ENCODE measurements around the gene ITGB2. TPM values are rescaled to one million over a fixed set of nuclear protein-coding genes. Genes with fewer than 3 reads are reported as not detected.

The ITGB2 gene
- total RNA-seq, 1 donor from 2014 or later: 370 TPM

GRCh38 chr21:44871576-44872269, 49.0 kb downstream of the ITGB2 start:
- TF ChIP-seq, protein P1, sequence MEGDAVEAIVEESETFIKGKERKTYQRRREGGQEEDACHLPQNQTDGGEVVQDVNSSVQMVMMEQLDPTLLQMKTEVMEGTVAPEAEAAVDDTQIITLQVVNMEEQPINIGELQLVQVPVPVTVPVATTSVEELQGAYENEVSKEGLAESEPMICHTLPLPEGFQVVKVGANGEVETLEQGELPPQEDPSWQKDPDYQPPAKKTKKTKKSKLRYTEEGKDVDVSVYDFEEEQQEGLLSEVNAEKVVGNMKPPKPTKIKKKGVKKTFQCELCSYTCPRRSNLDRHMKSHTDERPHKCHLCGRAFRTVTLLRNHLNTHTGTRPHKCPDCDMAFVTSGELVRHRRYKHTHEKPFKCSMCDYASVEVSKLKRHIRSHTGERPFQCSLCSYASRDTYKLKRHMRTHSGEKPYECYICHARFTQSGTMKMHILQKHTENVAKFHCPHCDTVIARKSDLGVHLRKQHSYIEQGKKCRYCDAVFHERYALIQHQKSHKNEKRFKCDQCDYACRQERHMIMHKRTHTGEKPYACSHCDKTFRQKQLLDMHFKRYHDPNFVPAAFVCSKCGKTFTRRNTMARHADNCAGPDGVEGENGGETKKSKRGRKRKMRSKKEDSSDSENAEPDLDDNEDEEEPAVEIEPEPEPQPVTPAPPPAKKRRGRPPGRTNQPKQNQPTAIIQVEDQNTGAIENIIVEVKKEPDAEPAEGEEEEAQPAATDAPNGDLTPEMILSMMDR (IDR thresholded peaks at IDR 0.05): no peak
- Histone ChIP-seq H3K9me3 (no peaks in the 10 kb centered on the region), H3K36me3 (peaks cover 6% of the 10 kb centered on the region), H3K27me3 (no peaks in the 10 kb centered on the region), H3K4me3 (peak overlapping the region; percentile 76), H3K4me1 (peaks cover 60% of the 10 kb centered on the region), H3K27ac (peak overlapping the region; percentile 97)
- DNase-seq: peak; percentile 63
- intact Hi-C loops (cut with DNase I): no loop called here
- ATAC-seq: peak; percentile 16

DNA sequence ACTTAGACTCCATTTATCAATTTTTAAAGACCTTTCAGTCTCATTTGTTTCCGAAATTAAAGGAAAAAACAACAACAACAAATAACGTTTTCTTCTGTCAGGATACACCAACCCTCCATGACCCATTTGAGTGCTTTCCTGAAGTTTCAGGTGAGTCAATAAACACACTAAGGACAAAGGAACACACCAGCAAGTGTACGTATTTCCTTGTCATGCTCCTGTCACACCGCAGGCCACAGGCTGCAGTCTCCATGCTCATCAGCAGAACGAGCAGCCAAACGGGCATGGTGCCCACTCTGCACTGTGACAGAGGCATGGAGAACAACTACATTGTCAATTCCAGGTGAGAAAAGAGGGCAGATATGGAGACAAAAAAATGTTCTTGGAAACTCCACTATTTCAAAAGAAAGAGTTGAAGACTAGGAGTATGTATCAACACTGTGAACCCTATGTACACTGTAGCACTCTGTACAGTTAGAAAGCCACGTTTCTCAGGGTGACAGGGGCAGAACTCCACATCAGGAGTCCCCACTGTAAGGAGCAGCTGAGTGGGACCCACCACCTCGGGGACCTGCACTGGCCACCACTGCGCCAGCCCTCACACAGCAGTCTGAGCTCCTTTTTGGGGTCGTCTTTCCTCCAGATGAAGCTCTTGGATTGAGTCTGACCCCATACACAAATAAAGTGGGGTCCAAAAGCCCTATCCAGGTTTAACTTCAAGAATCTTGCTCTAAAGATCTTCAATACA, 49.8 kb downstream of the ITGB2 start:
- peaks cover 62% of the 10 kb centered on the region for H3K4me1 ChIP-seq
- H3K27me3 ChIP-seq: no peaks in the 10 kb centered on the region
- peak overlapping the region; percentile 76 for H3K4me3 ChIP-seq
- DNase-seq: peak; percentile 67
- H3K36me3 ChIP-seq: peaks cover 7% of the 10 kb centered on the region
- intact Hi-C loops (cut with DNase I): no loop called here
- no peak for ATAC-seq
- H3K9me3 ChIP-seq: no peaks in the 10 kb centered on the region
- TF ChIP-seq, protein P1 (IDR thresholded peaks at IDR 0.05): no peak
- H3K27ac ChIP-seq: peak overlapping the region; percentile 97

GRCh38 chr21:44869781-44870747, 50.6 kb downstream of the ITGB2 start:
- peak; percentile 6 for ATAC-seq
- peak overlapping the region; percentile 97 for H3K27ac ChIP-seq
- intact Hi-C loops (cut with DNase I): no loop called here
- H3K27me3 ChIP-seq: no peaks in the 10 kb centered on the region
- TF ChIP-seq, protein P1 (IDR thresholded peaks at IDR 0.05): no peak
- peaks cover 66% of the 10 kb centered on the region for H3K4me1 ChIP-seq
- H3K36me3 ChIP-seq: peaks cover 13% of the 10 kb centered on the region
- no peaks in the 10 kb centered on the region for H3K9me3 ChIP-seq
- H3K4me3 ChIP-seq: peak overlapping the region; percentile 12
- peak; percentile 52 for DNase-seq

- peak; percentile 8 for DNase-seq
- Histone ChIP-seq H3K4me3 (no peak overlapping the region), H3K27me3 (no peaks in the 10 kb centered on the region)
Measured at GRCh38 chr21:44868707-44869106, 52.0 kb downstream of the ITGB2 start.

More at GRCh38 chr21:44868707-44869106, 52.0 kb downstream of the ITGB2 start:
- peak overlapping the region; percentile 97 for H3K27ac ChIP-seq
- H3K9me3 ChIP-seq: no peaks in the 10 kb centered on the region
- no peak for ATAC-seq
- H3K4me1 ChIP-seq: peaks cover 69% of the 10 kb centered on the region
- intact Hi-C loops (cut with DNase I): no loop called here
- peaks cover 26% of the 10 kb centered on the region for H3K36me3 ChIP-seq
- TF ChIP-seq, protein P1 (IDR thresholded peaks at IDR 0.05): no peak
